CD14-positive monocyte (primary cell): ENCODE measurements around the gene TOR4A. TPM values are rescaled to one million over a fixed set of nuclear protein-coding genes. Genes with fewer than 3 reads are reported as not detected.

ENCODE experiments used
- DNase-seq, 3 donors: peaks; one replicate each; pipeline ENCODE4 v3.0.0-alpha.2; 2011 to 2022
- H2AFZ ChIP-seq: 2 replicates; pipeline ENCODE4 v1.6.0; 2012; ENCODE audit warnings: mild to moderate bottlenecking, low read depth, low read length, inconsistent platforms; ENCODE audit not compliant: insufficient read depth, poor library complexity, severe bottlenecking
- H3K27ac ChIP-seq, 2 donors: 1 replicate in 1 of 2; 2 replicates in 1 of 2; pipeline ENCODE4 v1.5.1; 2012 to 2013; ENCODE audit warnings: low read length in 2 of 2, control low read depth in 1 of 2, inconsistent platforms in 1 of 2, low read depth in 1 of 2, mild to moderate bottlenecking in 1 of 2
- H3K27me3 ChIP-seq, 2 donors: one replicate each; pipeline versions ENCODE4 v1.6.0 to v1.6.1; 2011 to 2013; ENCODE audit warnings: low read length in 2 of 2; ENCODE audit not compliant: control insufficient read depth in 2 of 2, insufficient read depth in 2 of 2
- H3K36me3 ChIP-seq, 2 donors: replicated peaks in 1 of 2; 1 replicate in 1 of 2; 2 replicates in 1 of 2; pipeline versions ENCODE4 v1.5.1 to v1.6.1; 2012 to 2013; ENCODE audit warnings: low read length in 2 of 2, control low read depth in 1 of 2, inconsistent platforms in 1 of 2, mild to moderate bottlenecking in 1 of 2; ENCODE audit not compliant: insufficient read depth in 2 of 2, control insufficient read depth in 1 of 2
- H3K4me1 ChIP-seq, 2 donors: 1 replicate in 1 of 2; 2 replicates in 1 of 2; pipeline versions ENCODE4 v1.5.1 to v1.6.1; 2012 to 2013; ENCODE audit warnings: low read length in 2 of 2, control low read depth in 1 of 2, inconsistent platforms in 1 of 2, mild to moderate bottlenecking in 1 of 2, moderate library complexity in 1 of 2; ENCODE audit not compliant: insufficient read depth in 2 of 2, control insufficient read depth in 1 of 2
- H3K4me2 ChIP-seq: replicated peaks from 2 replicates; pipeline ENCODE3; 2012; ENCODE audit warnings: low read length, moderate library complexity, mild to moderate bottlenecking; ENCODE audit not compliant: poor library complexity, severe bottlenecking; ENCODE audit errors: extremely low read depth
- H3K4me3 ChIP-seq, 3 experiments: fragments of 200-600 bp in 1 of 3; sonication (generic) in 1 of 3; replicated peaks in 1 of 3; 1 replicate in 2 of 3; 2 replicates in 1 of 3; pipeline ENCODE4 v1.5.1; 2011 to 2013; ENCODE audit warnings: low read length in 3 of 3, mild to moderate bottlenecking in 3 of 3, control low read depth in 2 of 3, low read depth in 2 of 3, inconsistent platforms in 1 of 3, moderate library complexity in 1 of 3
- H3K79me2 ChIP-seq: 2 replicates; pipeline ENCODE4 v1.6.0; 2012; ENCODE audit warnings: mild to moderate bottlenecking, control low read depth, inconsistent platforms, low read length, moderate library complexity; ENCODE audit not compliant: insufficient read depth
- H3K9ac ChIP-seq: 2 replicates; pipeline ENCODE4 v1.6.0; 2017; ENCODE audit warnings: low read length, mild to moderate bottlenecking; ENCODE audit not compliant: insufficient read depth, poor library complexity, severe bottlenecking
- H3K9me3 ChIP-seq, 2 donors: replicated peaks in 1 of 2; 1 replicate in 1 of 2; 2 replicates in 1 of 2; pipeline versions ENCODE4 v1.5.1 to v1.6.1; 2012 to 2013; ENCODE audit warnings: low read length in 2 of 2, control low read depth in 1 of 2; ENCODE audit not compliant: control insufficient read depth in 1 of 2, insufficient read depth in 1 of 2
- H4K20me1 ChIP-seq: 2 replicates; pipeline ENCODE4 v1.6.0; 2012; ENCODE audit warnings: mild to moderate bottlenecking, low read length, control low read depth, moderate library complexity; ENCODE audit not compliant: insufficient read depth
- H3K27ac Mint-ChIP-seq, 7 donors: one replicate each; pipeline ENCODE4 v1.8.0; 2020; ENCODE audit warnings: mild to moderate bottlenecking in 7 of 7, mixed read lengths in 7 of 7, moderate library complexity in 6 of 7, inconsistent platforms in 2 of 7
- H3K27me3 Mint-ChIP-seq, 3 donors: one replicate each; pipeline ENCODE4 v1.8.0; 2021 to 2022; ENCODE audit warnings: low read depth in 3 of 3, mild to moderate bottlenecking in 3 of 3, mixed read lengths in 3 of 3, moderate library complexity in 3 of 3, inconsistent platforms in 1 of 3
- H3K36me3 Mint-ChIP-seq, 2 donors: one replicate each; pipeline ENCODE4 v1.8.0; 2020; ENCODE audit warnings: mixed read lengths in 2 of 2, inconsistent platforms in 1 of 2, mild to moderate bottlenecking in 1 of 2
- H3K4me1 Mint-ChIP-seq: one replicate; pipeline ENCODE4 v1.8.0; 2020; ENCODE audit warnings: mild to moderate bottlenecking, mixed read lengths
- H3K4me3 Mint-ChIP-seq, 2 donors: one replicate each; pipeline ENCODE4 v1.8.0; 2020; ENCODE audit warnings: mild to moderate bottlenecking in 2 of 2, mixed read lengths in 2 of 2, moderate library complexity in 1 of 2
- H3K9me3 Mint-ChIP-seq, 7 donors: one replicate each; pipeline ENCODE4 v1.8.0; 2020 to 2022; ENCODE audit warnings: mixed read lengths in 7 of 7, mild to moderate bottlenecking in 6 of 7, moderate library complexity in 6 of 7, inconsistent platforms in 2 of 7
- CTCF ChIP-seq: fragments of 200-600 bp; IDR thresholded peaks from one replicate; pipeline ENCODE4 v1.8.0; 2022; ENCODE audit warnings: antibody characterized with exemption, mild to moderate bottlenecking
- WGBS: methylation state at CpG from one replicate; pipeline ENCODE4 v1.1.5; 2013; ENCODE audit warnings: missing lambda C conversion rate; ENCODE audit not compliant: insufficient coverage; 5-methylcytosine and 5-hydroxymethylcytosine counted together
- intact Hi-C, 2 donors: fragments of 100-400 bp; cut with micrococcal nuclease; formaldehyde crosslinking; loops; one replicate each; pipeline versions ENCODE4 v1.15.0 to v1.15.1; 2023
- polyA plus RNA-seq, 3 donors: library from polyadenylated mRNA; depleted of rRNA in 1 of 3; unstranded in 2 of 3; stranded (reverse) in 1 of 3; fragments of 300-500 nt in 2 of 3; fragments of >200 nt in 1 of 3; fragmentation: Illumina TruSeq in 2 of 3; gene quantifications; 1 replicate in 2 of 3; 2 replicates in 1 of 3; pipeline ENCODE4 v1.2.3, GENCODE V29; 2012 to 2021

TOR4A gene
- polyA plus RNA-seq, 3 donors: 13.7 to 17.6 (median 15.4) TPM

DNA sequence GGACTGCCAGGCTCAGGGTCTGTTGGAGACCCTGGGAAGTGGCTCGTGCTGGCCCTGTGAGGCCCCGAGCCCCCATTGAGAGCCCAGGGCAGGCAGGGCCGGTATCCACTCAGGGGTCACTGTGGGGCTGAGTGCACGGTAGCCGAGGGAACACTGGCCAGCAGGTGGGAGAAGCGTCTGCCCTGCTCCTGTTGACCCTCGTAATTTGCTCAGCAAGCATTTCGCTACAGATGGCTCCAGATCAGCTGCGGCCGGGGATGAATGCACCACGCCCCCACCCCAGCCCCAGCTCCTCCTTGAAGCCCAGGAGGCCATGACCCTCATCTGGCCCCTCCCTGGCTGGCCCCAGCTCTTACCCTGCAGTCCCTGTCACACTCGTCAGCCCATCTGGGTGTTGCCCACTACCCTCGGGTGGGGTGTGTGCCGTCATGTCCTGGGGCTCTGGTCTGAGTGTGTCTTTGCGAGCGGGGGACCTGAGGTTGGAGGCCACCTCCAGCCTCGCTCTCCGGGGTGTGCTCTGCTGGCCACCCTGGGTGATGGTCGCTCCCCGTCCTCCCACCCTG is 30.6 kb downstream of the TOR4A start:
- Histone ChIP-seq H3K9ac (no peak overlapping the region), H3K4me3 (no peak overlapping the region), H4K20me1 (no peaks in the 10 kb centered on the region), H3K36me3 (no peaks in the 10 kb centered on the region), H3K27ac (no peak overlapping the region), H3K9me3 (peaks cover 0 to 3% of the 10 kb centered on the region in 2 donors), H3K4me1 (peaks cover 24 to 27% of the 10 kb centered on the region in 2 donors), H3K4me2 (no peak overlapping the region), H2AFZ (no peak overlapping the region), H3K79me2 (no peaks in the 10 kb centered on the region), H3K27me3 (peaks cover 14 to 48% of the 10 kb centered on the region in 2 donors)
- peaks cover 0 to 5% (median 2%) of the 10 kb centered on the region in 7 donors for H3K9me3 Mint-ChIP-seq
- peaks cover 13% of the 10 kb centered on the region for H3K4me1 Mint-ChIP-seq
- no peak overlapping the region for H3K27ac Mint-ChIP-seq
- no peaks in the 10 kb centered on the region for H3K36me3 Mint-ChIP-seq
- intact Hi-C loops: loop anchor here in 1 of 2 donors (5.0 kb wide), 1 partner anchor 99 kb away; no protein-coding TSS in a partner anchor
- 76% methylated on average over 17 of the region's 20 CpGs for WGBS
- H3K4me3 Mint-ChIP-seq: peak overlapping the region in 1 of 2 donors; percentile 57
- DNase-seq: no peak
- TF ChIP-seq CTCF: no peak
- H3K27me3 Mint-ChIP-seq: peaks cover 42 to 60% (median 48%) of the 10 kb centered on the region in 3 donors

- peak overlapping the region in 1 of 7 donors; percentile 11 for H3K27ac Mint-ChIP-seq
- no peaks in the 10 kb centered on the region for H4K20me1 ChIP-seq
- H3K79me2 ChIP-seq: no peaks in the 10 kb centered on the region
- TF ChIP-seq CTCF: no peak
- peaks cover 24 to 26% of the 10 kb centered on the region in 2 donors for H3K4me1 ChIP-seq
- H3K27me3 ChIP-seq: peaks cover 10 to 36% of the 10 kb centered on the region in 2 donors
- no peak overlapping the region for H3K4me2 ChIP-seq
- no peaks in the 10 kb centered on the region for H3K36me3 ChIP-seq
- peaks cover 33 to 45% (median 39%) of the 10 kb centered on the region in 3 donors for H3K27me3 Mint-ChIP-seq
- intact Hi-C loops: loop anchor here in 1 of 2 donors (5.0 kb wide), 1 partner anchor 98 kb away; no protein-coding TSS in a partner anchor
- H2AFZ ChIP-seq: no peak overlapping the region
- H3K4me3 ChIP-seq: no peak overlapping the region
- H3K27ac ChIP-seq: no peak overlapping the region
- WGBS: 90% methylated on average over 14 of the region's 15 CpGs
- H3K4me1 Mint-ChIP-seq: peaks cover 13% of the 10 kb centered on the region
- H3K9ac ChIP-seq: no peak overlapping the region
- peaks cover 0 to 3% of the 10 kb centered on the region in 2 donors for H3K9me3 ChIP-seq
- no peak overlapping the region for H3K4me3 Mint-ChIP-seq
- H3K9me3 Mint-ChIP-seq: peaks cover 0 to 5% (median 1%) of the 10 kb centered on the region in 7 donors
- H3K36me3 Mint-ChIP-seq: no peaks in the 10 kb centered on the region
- no peak for DNase-seq
Observed at GRCh38 chr9:137309368-137310188, 32.1 kb downstream of the TOR4A start.
